GM21360 (cell line): Measurements from ENCODE around the gene PPP2R5C.

ENCODE experiments used
- ATAC-seq: cut with Tn5 transposase; IDR thresholded peaks from one replicate; pipeline ENCODE4 v1.9.1; 2021; ENCODE audit warnings: mild to moderate bottlenecking, moderate library complexity; ENCODE audit not compliant: unreplicated experiment

The PPP2R5C gene

DNA sequence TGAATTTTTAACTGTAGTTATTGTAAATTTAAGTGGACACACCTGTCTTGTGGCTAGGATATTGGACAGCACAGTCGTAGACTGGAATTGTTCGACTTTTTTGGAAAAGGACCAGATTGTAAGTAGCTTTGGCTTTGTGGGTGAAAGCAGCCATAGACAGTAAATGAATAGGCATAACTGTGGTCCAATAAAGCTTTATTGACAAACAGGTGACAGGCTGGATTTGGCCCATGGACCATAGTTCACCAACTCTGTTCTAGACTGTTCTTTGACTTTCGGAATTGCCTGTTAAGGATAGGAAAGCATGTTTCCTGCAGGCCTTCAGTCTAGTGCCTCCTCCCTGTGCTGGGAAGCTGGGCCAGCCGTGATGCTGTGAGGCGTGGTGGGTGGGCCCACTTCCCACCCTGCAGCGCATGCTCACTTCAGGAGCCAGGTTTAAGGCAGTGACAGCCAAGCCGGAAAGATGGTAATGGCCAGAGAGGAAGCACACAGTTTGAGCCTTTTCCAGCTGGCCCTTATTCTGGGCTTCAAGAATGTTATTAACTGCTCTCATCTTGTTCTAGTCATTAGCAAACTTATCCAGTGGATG, 51.8 kb downstream of the PPP2R5C start:
- ATAC-seq, result no peak

DNA sequence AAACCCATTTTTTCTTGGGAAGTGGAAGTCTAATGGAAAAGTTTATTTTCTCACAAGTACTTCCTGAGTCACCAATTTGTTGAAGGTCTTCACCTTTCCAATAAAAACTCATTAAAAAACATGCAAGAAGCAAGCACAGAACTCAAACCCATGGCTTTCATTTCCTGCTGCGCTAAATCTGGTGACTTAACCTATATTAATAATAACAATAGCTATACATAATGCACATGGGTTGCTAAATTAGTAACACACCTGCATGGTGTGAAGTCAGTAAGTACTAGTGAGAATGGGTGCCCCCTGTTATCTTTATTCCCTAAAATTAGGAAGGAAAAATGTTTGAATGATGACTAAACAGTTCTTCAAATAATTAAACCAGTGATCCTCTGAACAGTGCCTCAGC, 52.3 kb downstream of the PPP2R5C start:
- no peak for ATAC-seq

DNA sequence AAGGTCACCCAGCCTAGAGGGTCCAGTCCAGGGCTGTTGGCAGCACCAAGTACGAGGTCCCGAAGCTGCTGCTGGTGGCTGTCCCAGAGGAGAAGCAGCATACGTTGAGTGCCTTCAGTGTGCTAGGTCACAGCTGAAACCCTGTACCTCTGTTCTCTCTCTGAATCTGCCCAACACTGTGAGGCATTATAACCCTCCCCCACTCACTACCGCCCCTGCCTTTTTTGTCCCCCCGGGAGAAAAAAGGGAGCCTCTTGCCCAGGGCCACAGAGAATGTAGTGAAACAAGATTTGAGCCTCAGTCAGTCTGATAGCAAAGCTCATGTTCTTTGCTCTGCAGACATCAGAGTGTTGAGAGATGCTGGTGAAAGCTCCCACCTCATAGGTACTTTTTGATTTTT, 53.4 kb downstream of the PPP2R5C start:
- ATAC-seq, result no peak

DNA sequence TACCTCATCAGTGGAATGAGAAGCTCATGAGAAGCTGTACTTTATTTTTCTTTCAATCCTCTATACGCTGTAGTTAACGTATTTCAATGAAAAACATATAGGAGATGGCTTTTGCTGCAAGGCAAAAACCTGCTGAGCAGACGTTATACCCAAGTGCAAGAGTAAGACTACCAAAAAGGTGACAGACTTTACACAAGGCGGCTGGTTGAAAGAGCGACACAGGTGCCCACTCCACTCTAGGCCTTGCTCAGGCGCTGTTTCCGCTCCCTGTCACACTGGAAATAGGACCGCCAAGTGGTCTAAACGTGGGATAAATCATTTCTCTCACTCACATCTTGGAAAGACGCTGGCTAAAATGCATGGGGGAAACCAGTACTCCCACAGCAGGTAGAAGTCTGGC, 54.5 kb downstream of the PPP2R5C start:
- no peak for ATAC-seq

DNA sequence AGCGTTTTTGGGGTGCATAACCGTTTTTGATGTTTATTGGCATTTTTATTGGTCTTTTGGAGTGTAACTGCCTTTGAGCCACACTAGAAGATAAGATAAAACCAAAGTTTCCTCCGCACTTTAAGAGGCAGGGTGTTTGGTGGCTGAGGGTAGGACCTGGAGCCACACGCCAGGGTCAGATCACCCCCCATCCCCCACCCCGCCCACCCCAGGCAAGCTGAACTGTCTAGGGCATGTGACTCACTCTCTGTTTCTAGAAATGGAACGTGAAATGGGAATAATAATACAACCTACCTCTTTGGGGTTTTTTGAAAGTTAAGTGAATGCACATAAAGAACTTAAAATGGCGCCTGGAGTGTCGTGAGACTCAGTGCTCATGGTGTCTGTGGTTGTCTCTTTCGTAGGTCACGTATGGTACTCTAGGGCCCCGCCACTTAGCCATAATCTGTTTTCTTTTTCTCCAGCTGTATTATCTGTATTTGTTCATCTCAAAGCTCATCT, 56.0 kb downstream of the PPP2R5C start:
- ATAC-seq, result no peak

DNA sequence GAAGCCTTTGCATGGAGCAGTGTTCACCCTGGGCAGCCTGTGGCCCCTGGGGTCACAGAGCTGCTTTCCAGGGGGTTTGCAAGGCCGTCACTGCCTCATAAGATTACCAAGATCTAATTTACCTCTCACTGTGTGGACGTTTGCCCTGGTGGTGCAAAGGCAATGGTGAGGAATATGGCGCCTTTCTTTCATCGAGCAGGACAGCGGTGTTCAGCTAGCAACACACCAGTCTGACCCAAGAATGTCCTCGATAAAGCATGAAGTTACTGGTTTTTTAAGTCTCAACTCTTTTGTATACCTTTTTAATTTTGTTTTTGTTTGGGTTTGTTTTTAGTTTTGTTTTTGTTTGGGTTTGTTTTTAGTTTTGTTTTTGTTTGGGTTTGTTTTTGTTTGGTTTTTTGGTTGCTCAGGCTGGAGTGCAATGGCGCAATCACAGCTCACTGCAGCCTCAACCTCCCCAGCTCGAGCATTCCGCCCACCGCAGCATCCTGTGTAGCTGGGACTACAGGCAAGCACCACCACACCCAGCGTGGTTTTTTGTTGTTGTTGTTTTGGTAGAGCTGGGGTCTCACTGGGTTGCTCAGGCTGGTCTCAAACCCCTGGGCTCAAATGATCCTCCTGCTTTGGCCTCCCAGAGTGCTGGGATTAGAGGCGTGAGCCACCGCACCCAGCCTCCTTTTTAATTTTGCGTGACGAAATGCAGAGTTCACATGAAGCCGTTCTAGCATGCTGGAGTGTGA, 57.9 kb downstream of the PPP2R5C start:
- ATAC-seq, result no peak

DNA sequence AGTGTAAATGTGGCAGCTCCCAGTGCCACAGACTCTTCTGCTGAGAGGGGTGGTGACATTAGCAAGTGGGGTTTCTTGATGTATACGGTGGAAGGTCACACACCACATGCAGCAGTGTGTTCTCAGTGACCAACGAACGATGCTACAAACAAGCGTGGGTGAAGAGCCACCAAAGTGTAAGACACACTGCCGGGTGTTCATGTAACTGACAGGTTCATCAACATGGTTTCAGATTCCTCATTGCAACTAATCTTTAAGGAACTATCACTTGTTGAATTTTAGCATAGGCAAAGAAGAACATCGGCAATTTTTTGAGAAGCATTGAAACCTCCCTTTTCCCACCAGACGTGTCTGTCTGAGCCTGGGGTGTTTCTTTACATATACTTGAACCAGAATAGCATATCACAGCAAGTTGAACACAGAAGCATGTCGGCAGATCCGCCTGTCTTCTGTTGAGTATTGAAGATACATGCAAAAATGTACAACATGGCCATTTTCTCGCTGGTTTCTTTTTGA, 58.8 kb downstream of the PPP2R5C start:
- ATAC-seq, result no peak

DNA sequence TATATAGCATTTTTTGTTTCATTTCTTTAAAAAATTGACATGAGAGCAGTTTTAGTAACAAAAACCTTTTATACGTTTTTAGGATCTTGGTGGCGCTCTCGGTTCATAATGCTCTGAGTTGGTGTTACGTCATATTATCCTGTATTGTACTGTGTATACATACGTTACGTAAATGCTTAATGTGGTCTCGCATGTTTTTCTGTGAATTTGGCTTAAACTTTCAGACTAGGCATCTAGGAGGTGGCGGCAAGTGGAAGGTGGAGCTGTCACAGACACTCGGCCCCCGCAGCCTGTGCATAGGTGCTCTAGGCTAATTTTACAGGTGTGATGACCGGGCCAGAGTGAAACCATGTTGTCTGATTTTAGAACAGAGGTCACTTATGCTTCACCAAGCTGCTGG, 60.0 kb downstream of the PPP2R5C start:
- ATAC-seq, result no peak

DNA sequence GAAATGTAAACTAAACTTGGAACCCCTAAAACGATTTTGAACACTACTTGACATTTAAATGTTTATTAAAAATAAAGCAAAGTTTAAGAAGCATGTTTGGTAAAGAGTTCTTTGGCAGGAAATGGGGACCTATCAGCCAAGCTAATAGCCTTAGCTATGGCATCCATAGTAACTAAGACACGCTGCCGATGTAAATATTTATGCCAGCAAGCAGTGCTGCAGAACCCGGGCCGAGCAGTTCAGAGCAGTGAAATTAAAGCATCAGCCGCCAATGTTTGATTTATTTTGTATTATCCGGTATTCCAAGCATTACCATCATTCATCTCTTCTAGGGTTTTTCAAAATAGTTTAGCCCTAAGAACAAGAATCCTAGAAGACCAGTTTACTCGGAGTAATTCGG, 61.6 kb downstream of the PPP2R5C start:
- ATAC-seq, result no peak

DNA sequence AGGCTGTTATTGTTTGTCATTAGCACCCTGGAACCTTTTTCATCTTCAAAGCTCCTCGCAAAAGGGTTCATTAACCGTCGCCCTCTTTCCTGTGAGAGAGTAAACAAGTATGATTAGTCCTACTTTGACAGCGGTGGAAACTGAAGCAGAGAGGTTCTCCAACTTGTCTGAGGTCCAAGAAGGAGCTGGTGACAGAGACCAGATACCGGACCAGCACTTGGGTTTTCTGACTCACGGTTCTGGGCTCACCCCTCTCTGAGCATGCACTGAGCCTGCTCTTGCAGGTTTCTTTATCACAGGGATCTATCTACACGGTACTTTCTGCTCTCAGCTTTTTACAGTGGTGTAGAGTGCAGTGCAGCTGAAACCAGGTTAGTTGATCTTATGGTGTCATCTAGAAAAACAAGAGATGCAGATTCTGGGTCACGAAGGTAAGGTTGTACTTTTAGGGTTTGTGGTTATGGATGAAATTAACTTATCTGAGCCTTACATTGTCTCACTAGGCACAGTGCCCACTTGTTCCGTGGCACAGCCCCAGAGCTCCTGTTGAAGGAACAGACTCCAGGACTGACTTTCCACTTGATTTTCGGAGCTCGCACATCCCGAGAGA, 62.1 kb downstream of the PPP2R5C start:
- ATAC-seq, result peak; percentile 52

DNA sequence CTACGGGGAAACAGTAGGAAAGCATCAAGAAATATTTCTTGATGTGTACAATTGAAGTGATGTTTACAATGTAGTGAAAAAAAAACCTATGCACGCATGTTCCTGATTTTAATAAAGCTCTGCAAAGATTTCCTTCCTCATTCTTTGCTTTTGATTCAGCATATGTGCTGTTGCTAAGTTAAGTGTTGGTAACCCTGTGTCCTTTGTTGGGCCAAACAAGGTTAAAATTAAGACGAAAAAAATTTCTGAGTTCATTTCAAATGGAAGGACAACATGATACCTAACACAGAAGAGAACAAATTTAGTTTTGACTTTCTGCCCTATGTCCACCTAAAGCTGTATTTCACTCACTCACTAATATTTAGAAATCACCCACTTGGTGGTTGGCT, 62.8 kb downstream of the PPP2R5C start:
- peak; percentile 1 for ATAC-seq

DNA sequence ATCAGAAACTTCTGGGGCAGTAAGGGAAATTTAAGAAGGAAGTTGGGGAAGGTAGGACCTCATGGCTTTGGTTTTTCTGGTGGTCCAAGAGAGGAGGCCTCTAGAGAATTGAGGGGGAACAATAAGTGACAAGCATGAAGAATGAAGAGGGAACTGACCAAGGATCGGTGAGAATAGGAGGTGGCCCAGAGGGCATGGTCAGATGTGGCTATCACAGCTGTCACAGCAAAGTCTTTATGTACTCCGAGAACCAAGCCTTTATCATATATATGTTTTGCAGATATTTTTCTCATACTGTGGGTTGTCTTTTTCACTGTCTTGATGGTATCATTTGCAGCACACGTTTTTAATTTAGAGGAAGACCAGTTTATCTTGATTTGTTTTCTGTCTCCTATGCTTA, 64.3 kb downstream of the PPP2R5C start:
- no peak for ATAC-seq

DNA sequence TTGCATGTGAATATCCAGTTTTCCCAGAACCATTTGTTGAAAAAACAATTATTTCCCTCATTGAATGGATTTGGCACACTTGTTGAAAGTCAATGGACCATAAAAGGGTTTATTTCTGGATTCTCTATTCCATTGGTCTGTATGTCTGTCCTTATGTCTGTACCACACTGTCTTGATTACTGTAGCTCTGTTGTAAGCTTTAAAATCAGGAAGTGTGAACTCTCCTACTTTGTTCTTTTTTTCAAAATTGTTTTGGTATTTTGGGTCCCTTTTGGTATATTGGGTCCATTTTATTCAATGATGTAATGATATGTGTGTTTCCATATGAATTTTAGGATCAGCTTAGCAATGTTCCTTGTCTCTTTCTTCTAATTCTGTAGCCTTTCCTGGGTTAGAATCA, 64.8 kb downstream of the PPP2R5C start:
- ATAC-seq, result no peak

DNA sequence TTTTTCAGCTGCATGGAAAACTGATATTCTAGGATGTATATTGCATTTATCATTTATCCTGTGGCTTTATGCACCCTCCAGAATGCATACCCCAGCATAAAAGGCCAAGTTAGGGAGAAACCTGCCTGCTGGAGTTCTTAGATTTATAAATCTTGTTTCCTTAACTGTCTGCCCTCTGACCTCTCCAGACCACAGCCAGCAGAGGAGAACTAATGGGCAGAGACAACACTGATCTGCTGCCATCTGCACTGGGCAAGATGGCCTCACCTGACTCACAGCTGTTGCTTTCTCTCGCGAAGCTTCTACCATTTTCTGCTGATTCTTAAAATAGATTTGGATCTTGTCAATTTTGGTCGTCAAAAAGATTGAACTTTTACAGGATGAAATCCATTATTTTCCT, 65.8 kb downstream of the PPP2R5C start:
- ATAC-seq, result no peak

DNA sequence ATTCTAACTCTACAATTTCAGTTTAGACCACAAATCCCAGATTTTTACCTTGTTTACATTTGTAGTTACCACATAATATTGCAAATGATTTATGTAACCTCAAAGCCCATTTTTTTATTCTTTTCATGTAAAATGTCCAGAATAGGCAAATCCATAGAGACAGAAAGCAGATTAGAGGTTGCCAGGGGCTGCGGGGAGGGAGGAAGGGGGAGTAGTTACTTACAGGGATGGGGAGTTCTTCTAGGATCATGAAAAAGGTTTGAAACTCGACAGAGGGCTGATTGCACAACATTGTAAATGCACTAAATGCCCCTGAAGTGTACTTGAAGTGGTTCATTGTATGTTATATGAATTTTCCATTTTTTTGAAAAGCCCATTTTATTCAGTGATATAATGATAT, 66.5 kb downstream of the PPP2R5C start:
- no peak for ATAC-seq

DNA sequence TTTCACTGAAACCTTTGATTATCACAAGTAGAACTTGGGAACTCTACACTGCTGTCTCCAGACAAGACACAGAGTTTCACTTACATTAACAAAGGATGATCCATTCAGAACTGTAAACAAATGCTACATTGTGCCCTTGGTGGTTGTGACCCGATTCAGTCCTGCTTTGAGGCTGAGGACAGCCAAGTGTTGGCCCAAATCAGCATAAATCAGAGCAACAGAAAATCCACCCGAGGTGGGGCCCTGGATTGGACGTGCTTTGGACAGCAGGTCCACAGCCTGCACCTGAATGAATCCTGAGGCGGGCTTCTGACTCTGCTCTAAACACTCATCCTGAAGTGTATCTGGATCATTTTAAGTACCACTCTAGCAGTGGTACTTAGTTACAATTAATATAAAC, 68.8 kb downstream of the PPP2R5C start:
- no peak for ATAC-seq

DNA sequence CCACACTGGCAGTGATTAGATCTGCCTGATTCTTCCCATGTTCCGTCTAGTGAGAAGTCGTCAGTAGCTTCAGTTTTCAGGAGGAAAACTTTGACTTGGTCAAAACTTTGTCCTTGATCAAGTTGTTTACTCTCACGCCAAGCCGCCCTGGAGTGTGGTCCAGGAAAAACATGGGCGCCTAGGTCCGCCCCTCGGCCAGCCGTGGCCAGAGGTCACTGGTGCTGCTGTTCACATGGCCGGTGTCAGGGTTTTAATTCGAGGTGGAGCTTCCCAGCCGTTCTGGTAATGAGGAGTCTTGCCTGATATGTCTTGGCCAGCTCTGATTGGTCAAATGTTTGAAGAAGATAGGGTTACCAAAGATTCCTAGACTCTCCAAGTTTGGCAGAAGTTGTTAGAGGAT, 71.5 kb downstream of the PPP2R5C start:
- ATAC-seq, result no peak

DNA sequence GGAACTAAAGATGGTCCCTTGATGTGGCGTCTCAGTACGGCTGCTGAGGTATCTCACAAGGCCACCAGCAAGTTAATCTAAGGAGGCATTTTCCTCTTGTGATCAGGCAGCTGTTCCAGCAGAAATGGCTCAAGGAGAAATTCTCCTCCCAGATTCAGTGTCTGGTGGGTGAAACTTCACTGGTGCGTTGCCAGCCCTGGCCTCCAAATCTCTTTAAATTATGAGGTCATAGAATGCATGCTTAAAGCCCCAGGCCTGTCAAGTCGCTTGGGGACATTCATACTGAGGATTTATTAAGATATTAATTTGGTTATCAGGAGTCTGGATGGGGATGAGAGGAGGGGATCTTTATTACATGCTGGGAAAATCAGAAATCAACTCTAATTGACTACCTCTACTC, 72.9 kb downstream of the PPP2R5C start:
- no peak for ATAC-seq

DNA sequence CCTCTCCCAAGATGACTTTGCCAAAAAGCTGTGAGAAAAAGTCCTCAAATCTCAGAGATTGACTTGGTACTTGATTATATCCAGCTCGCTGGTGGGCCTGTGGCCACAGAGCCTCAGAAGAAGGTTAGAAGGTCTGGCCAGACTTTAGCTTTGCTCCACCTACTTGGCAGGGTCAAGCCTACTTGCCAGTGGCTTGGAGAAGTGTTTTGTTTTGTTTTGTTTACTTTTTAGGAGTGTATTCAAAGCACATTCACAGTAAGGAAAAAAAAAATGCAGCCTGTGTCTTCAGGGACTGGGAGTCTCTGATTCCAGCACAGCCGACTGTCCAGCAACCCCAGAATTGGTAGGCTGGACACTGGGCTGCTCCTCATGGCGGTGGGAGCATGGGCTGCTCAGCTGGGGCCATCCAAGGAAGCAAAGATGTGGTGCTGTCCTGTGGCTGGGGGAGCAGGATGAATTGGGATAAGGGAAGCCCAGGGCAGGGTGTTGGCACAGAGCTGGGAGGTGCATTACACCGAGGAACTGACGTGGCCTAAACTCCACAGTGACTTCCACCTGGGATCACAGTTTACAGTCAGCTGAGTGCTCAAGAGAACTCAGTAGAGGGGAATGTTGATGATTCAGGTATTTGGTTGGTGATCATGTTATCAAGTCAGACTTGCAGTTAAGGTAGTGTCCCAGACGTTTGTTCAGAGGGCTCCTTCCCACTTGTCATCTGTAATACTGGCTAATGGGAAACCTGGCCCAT, 73.5 kb downstream of the PPP2R5C start:
- no peak for ATAC-seq

DNA sequence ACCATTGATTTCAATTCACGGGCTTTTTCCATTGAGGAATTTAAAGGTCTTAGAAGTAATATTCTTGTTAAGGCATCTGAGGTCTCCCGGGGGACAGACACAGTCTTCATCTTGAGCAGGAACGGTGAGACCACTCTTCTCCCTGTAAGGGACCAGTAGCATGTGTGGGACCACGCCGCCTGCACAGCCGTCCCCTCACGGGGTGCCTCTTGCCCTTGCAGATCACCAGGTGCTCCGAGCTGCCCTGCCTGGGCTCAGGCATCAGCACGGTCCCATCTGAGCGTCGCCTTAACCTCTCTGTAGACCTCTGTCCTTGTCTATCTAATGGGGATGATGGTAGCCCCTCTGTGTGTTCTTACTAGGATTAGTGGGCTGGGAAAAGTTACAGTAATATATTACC, 74.1 kb downstream of the PPP2R5C start:
- no peak for ATAC-seq

DNA sequence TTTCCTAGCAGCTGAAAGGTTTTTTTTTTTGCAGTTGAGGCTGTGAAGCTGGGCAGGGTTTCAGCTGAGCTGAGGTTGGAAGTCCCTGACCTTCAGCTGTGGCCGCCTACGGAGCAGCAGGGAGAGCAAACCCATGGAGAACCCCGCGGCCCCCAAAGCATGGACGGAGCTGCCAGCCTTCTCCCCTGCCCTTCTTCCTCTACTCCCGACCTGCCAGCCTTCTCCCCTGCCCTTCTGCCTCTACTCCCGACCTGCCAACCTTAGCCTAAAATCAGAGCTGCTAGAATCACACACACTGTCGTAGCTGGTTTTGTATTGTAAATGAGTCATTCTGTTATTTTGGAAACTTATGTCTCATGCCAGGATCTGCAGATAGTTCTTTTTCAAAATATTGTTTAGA, 74.6 kb downstream of the PPP2R5C start:
- no peak for ATAC-seq
